Neural cell (in vitro differentiated cells): ENCODE data around the gene P2RX2. TPM values are rescaled to one million over a fixed set of nuclear protein-coding genes. Genes with fewer than 3 reads are reported as not detected.

Experiments used
- H2AFZ ChIP-seq: fragments of 200-600, 300-800 bp; sonication (generic), shearing (Covaris generic); 2 replicates; pipeline ENCODE4 v1.6.0; 2014; ENCODE audit warnings: low read depth, mild to moderate bottlenecking, antibody characterized with exemption, low read length, moderate library complexity
- H3F3A ChIP-seq: fragments of 200-600 bp; shearing (Covaris generic); 2 replicates; pipeline ENCODE4 v1.6.1; 2016; ENCODE audit warnings: mild to moderate bottlenecking, moderate library complexity, mixed read lengths, antibody characterized with exemption, low read length; ENCODE audit not compliant: insufficient read depth, poor library complexity, severe bottlenecking
- H3K27ac ChIP-seq: fragments of 200-600, 300-800 bp; sonication (generic), shearing (Covaris generic); 2 replicates; pipeline ENCODE4 v1.5.1; 2014; ENCODE audit warnings: mild to moderate bottlenecking, low read length, moderate library complexity
- H3K27me3 ChIP-seq: fragments of 300-800, 200-600 bp; sonication (generic), shearing (Covaris generic); 2 replicates; pipeline ENCODE4 v1.6.0; 2014; ENCODE audit warnings: mild to moderate bottlenecking, low read depth, low read length, moderate library complexity; ENCODE audit not compliant: insufficient read depth
- H3K36me3 ChIP-seq: fragments of 300-800, 200-600 bp; sonication (generic), shearing (Covaris generic); 2 replicates; pipeline ENCODE4 v1.5.1; 2014; ENCODE audit warnings: mild to moderate bottlenecking, antibody characterized with exemption, low read length, moderate library complexity; ENCODE audit not compliant: insufficient read depth
- H3K4me2 ChIP-seq: fragments of 300-800, 200-600 bp; sonication (generic), shearing (Covaris generic); 2 replicates; pipeline ENCODE4 v1.6.0; 2014; ENCODE audit warnings: mild to moderate bottlenecking, low read length
- H3K4me3 ChIP-seq: fragments of 300-800, 200-600 bp; sonication (generic), shearing (Covaris generic); 2 replicates; pipeline ENCODE4 v1.5.1; 2014; ENCODE audit warnings: mild to moderate bottlenecking, low read length, moderate library complexity
- H3K79me2 ChIP-seq: fragments of 200-600 bp; shearing (Covaris generic); replicated peaks from 2 replicates; pipeline ENCODE4 v1.6.0; 2014; ENCODE audit warnings: mild to moderate bottlenecking, low read length, moderate library complexity; ENCODE audit not compliant: insufficient read depth
- H3K9ac ChIP-seq: fragments of 300-800, 200-600 bp; sonication (generic), shearing (Covaris generic); 2 replicates; pipeline ENCODE4 v1.6.1; 2016; ENCODE audit warnings: mild to moderate bottlenecking, low read length, mixed read lengths
- H3K9me2 ChIP-seq: fragments of 200-600 bp; shearing (Covaris generic); 2 replicates; pipeline ENCODE4 v1.6.1; 2016; ENCODE audit warnings: mild to moderate bottlenecking, low read length, mixed read lengths; ENCODE audit not compliant: insufficient read depth
- H3K9me3 ChIP-seq: fragments of 200-600, 300-800 bp; sonication (generic), shearing (Covaris generic); 2 replicates; pipeline ENCODE4 v1.6.1; 2016; ENCODE audit warnings: mild to moderate bottlenecking, mixed run types, low read length, moderate library complexity, mixed read lengths
- H4K20me1 ChIP-seq: fragments of 200-600 bp; shearing (Covaris generic); 2 replicates; pipeline ENCODE4 v1.6.1; 2016; ENCODE audit warnings: mild to moderate bottlenecking, mixed run types; ENCODE audit not compliant: insufficient read depth
- CTCF ChIP-seq: fragments of 450-650 bp; IDR thresholded peaks from 2 replicates; pipeline ENCODE4 v1.5.1; 2014; ENCODE audit warnings: antibody characterized with exemption, mild to moderate bottlenecking, moderate library complexity; ENCODE audit not compliant: poor library complexity, severe bottlenecking
- EP300 ChIP-seq: fragments of 450-650 bp; conservative IDR thresholded peaks from 2 replicates; pipeline ENCODE4 v1.6.1; 2014; ENCODE audit warnings: antibody characterized with exemption, mild to moderate bottlenecking, moderate library complexity; ENCODE audit not compliant: poor library complexity, severe bottlenecking
- EZH2 ChIP-seq: fragments of 200-600, 300-800 bp; shearing (Covaris generic), sonication (generic); IDR thresholded peaks from 2 replicates; pipeline ENCODE4 v1.6.1; 2014; ENCODE audit warnings: antibody characterized with exemption, low read length, borderline replicate concordance, mild to moderate bottlenecking; ENCODE audit not compliant: insufficient read depth, poor library complexity, severe bottlenecking
- MXI1 ChIP-seq: fragments of 450-650 bp; conservative IDR thresholded peaks from 2 replicates; pipeline ENCODE4 v1.6.1; 2014; ENCODE audit warnings: antibody characterized with exemption, mild to moderate bottlenecking; ENCODE audit not compliant: poor library complexity, severe bottlenecking
- POLR2AphosphoS5 ChIP-seq: IDR thresholded peaks from 2 replicates; pipeline ENCODE4 v1.6.1; 2012
- RAD21 ChIP-seq: fragments of 450-650 bp; conservative IDR thresholded peaks from 2 replicates; pipeline ENCODE4 v1.6.1; 2014; ENCODE audit warnings: antibody characterized with exemption, mild to moderate bottlenecking, moderate library complexity
- REST ChIP-seq: IDR thresholded peaks from 2 replicates; pipeline ENCODE4 v1.6.1; 2012; ENCODE audit warnings: borderline replicate concordance
- SMC3 ChIP-seq: fragments of 450-650 bp; conservative IDR thresholded peaks from 2 replicates; pipeline ENCODE4 v1.6.1; 2014; ENCODE audit warnings: antibody characterized with exemption, mild to moderate bottlenecking, moderate library complexity; ENCODE audit not compliant: poor library complexity
- TAF1 ChIP-seq: IDR thresholded peaks from 2 replicates; pipeline ENCODE4 v1.6.1; 2012; ENCODE audit warnings: low read depth
- polyA plus RNA-seq: library from polyadenylated mRNA; depleted of rRNA; stranded (reverse); fragments of >200 nt; gene quantifications from 2 replicates; pipeline ENCODE4 v1.2.3, GENCODE V29; 2014

P2RX2 gene
- polyA plus RNA-seq, 1 donor from 2014 or later = not detected

GRCh38 chr12:132606466-132606865 is 12.1 kb upstream of the P2RX2 start:
- H3K27ac ChIP-seq = no peak overlapping the region
- TF ChIP-seq CTCF (no peak), EP300 (no peak), POLR2AphosphoS5 (no peak), RAD21 (no peak), REST (no peak), SMC3 (no peak), EZH2 (no peak), MXI1 (no peak), TAF1 (no peak)
- no peak overlapping the region for H2AFZ ChIP-seq
- H3K79me2 ChIP-seq = no peaks in the 10 kb centered on the region
- no peaks in the 10 kb centered on the region for H3K9me3 ChIP-seq
- no peak overlapping the region for H3K9ac ChIP-seq
- H3F3A ChIP-seq = no peaks in the 10 kb centered on the region
- no peaks in the 10 kb centered on the region for H3K36me3 ChIP-seq
- H3K4me3 ChIP-seq = no peak overlapping the region
- H3K27me3 ChIP-seq = no peaks in the 10 kb centered on the region
- H4K20me1 ChIP-seq = no peaks in the 10 kb centered on the region
- H3K4me2 ChIP-seq = no peak overlapping the region
- H3K9me2 ChIP-seq = no peaks in the 10 kb centered on the region

GRCh38 chr12:132606927-132607326 is 11.6 kb upstream of the P2RX2 start:
- H3K9me2 ChIP-seq = no peaks in the 10 kb centered on the region
- H3K4me3 ChIP-seq = no peak overlapping the region
- TF ChIP-seq SMC3 (no peak), CTCF (no peak), EZH2 (no peak), MXI1 (no peak), POLR2AphosphoS5 (no peak), RAD21 (no peak), REST (no peak), EP300 (no peak), TAF1 (no peak)
- H3K9ac ChIP-seq = no peak overlapping the region
- H2AFZ ChIP-seq = no peak overlapping the region
- no peaks in the 10 kb centered on the region for H3K36me3 ChIP-seq
- no peaks in the 10 kb centered on the region for H3F3A ChIP-seq
- H3K79me2 ChIP-seq = no peaks in the 10 kb centered on the region
- H4K20me1 ChIP-seq = no peaks in the 10 kb centered on the region
- H3K27ac ChIP-seq = no peak overlapping the region
- no peak overlapping the region for H3K4me2 ChIP-seq
- no peaks in the 10 kb centered on the region for H3K27me3 ChIP-seq
- no peaks in the 10 kb centered on the region for H3K9me3 ChIP-seq
